WTC11 (cell line): ENCODE results near the gene UBE2N. TPM values are rescaled to one million over a fixed set of nuclear protein-coding genes. Genes with fewer than 3 reads are reported as not detected.

Experiments
- ATAC-seq: fragments of 200-7000 bp; cut with Tn5 transposase; 2 replicates; pipeline ENCODE4 v1.10.0; 2021; ENCODE audit warnings: mild to moderate bottlenecking, moderate library complexity
- CTCF ChIA-PET: fragments of 300-600 bp; sonication (Branson Sonifier 250); formaldehyde crosslinking; loops from one replicate; lab custom pipeline; 2021; ENCODE audit warnings: antibody characterized with exemption; lab: Charles Lee
- POLR2A ChIA-PET: fragments of 350-600 bp; sonication (Branson Sonifier 250); formaldehyde crosslinking; loops from one replicate; lab custom pipeline; 2021; ENCODE audit warnings: antibody characterized with exemption; lab: Charles Lee
- DNase-seq: peaks from one replicate; pipeline ENCODE4 v3.0.0; 2021; ENCODE audit warnings: low spot score
- H3K27ac Mint-ChIP-seq: 2 replicates; pipeline ENCODE4 v1.8.0; 2021; ENCODE audit warnings: mixed read lengths
- H3K27me3 Mint-ChIP-seq: 2 replicates; pipeline ENCODE4 v1.8.0; 2021; ENCODE audit warnings: low read depth, mild to moderate bottlenecking, moderate library complexity, mixed read lengths
- H3K36me3 Mint-ChIP-seq: 2 replicates; pipeline ENCODE4 v1.8.0; 2021; ENCODE audit warnings: mixed read lengths
- H3K4me1 Mint-ChIP-seq: 2 replicates; pipeline ENCODE4 v1.8.0; 2022; ENCODE audit warnings: mixed read lengths
- H3K4me3 Mint-ChIP-seq: 2 replicates; pipeline ENCODE4 v1.8.0; 2021; ENCODE audit warnings: mild to moderate bottlenecking, moderate library complexity, mixed read lengths
- H3K9me3 Mint-ChIP-seq: 2 replicates; pipeline ENCODE4 v1.8.0; 2021; ENCODE audit warnings: mixed read lengths
- AFF4 ChIP-seq: sonication (generic); formaldehyde crosslinking; IDR thresholded peaks from 2 replicates; pipeline ENCODE4 v1.8.1; 2023; ENCODE audit warnings: mild to moderate bottlenecking, missing genetic modification reagents, borderline replicate concordance
- NFATC4 ChIP-seq: fragments of 250-450 bp; sonication (Bioruptor Pico); IDR thresholded peaks from 2 replicates; pipeline ENCODE4 v1.9.0; 2021; ENCODE audit warnings: mild to moderate bottlenecking
- NFE2L1 ChIP-seq: sonication (generic); formaldehyde crosslinking; IDR thresholded peaks from 2 replicates; pipeline ENCODE4 v1.8.1; 2023; ENCODE audit warnings: missing genetic modification reagents
- PRDM15 ChIP-seq: sonication (generic); formaldehyde crosslinking; IDR thresholded peaks from 2 replicates; pipeline ENCODE4 v1.8.0; 2022; ENCODE audit warnings: missing genetic modification reagents
- RORB ChIP-seq: fragments of 250-450 bp; sonication (Bioruptor Pico); IDR thresholded peaks from 2 replicates; pipeline ENCODE4 v1.9.0; 2021; ENCODE audit warnings: mild to moderate bottlenecking
- total RNA-seq: library from RNA; stranded (reverse); gene quantifications from 3 replicates; pipeline ENCODE4 v1.2.3, GENCODE V29; 2021

Gene UBE2N
- total RNA-seq, 1 experiment from 2014 or later: 195 TPM

GRCh38 chr12:93358058-93358457 is 83.7 kb downstream of the UBE2N start (continued):
- no peak for TF ChIP-seq PRDM15 (CRISPR knock-in tag)

GRCh38 chr12:93356214-93356613 is 85.5 kb downstream of the UBE2N start:
- no peak for DNase-seq
- ATAC-seq: no peak
- POLR2A ChIA-PET: no interaction called here
- Mint-ChIP-seq H3K27ac (no peak overlapping the region), H3K4me3 (no peak overlapping the region), H3K27me3 (no peaks in the 10 kb centered on the region), H3K4me1 (0 out of 2 replicates have a peak, but pooled peaks cover under 1% of the 10 kb centered on the region), H3K9me3 (peaks cover 3% of the 10 kb centered on the region; the same call in 1 of the 2 replicates), H3K36me3 (no peaks in the 10 kb centered on the region)
- CTCF ChIA-PET: no interaction called here
- TF ChIP-seq AFF4 (CRISPR knock-in tag): no peak
- no peak for TF ChIP-seq NFE2L1 (CRISPR knock-in tag)
- no peak for TF ChIP-seq NFATC4 (CRISPR knock-in tag)
- TF ChIP-seq RORB: no peak
- TF ChIP-seq, all 79 proteins: peak for 0

Other genes with a start within 250 kb of the UBE2N start
- gene NUDT4, start 64.0 kb downstream of the UBE2N start, total RNA-seq: 51.3 to 56.9 TPM (median 56.5 TPM) in 3 replicates
- 112 to 124 TPM (median 121 TPM) in 3 replicates for gene MRPL42, start 25.6 kb upstream of the UBE2N start, total RNA-seq
- 31.7 to 44.4 TPM (median 32.9 TPM) in 3 replicates for gene SOCS2, start 130.7 kb upstream of the UBE2N start, total RNA-seq
- 7.1 to 11.6 TPM (median 9.1 TPM) in 3 replicates for gene CRADD, start 235.4 kb upstream of the UBE2N start, total RNA-seq